GM11168 (cell line): Measurements from ENCODE around the gene ENO3.

Experiments
- in situ Hi-C: fragments of 300-500 bp; cut with MboI; formaldehyde crosslinking; loops from one replicate; pipeline ENCODE4 v1.12.0; 2022; ENCODE audit warnings: low sequenced_read_pairs; ENCODE audit not compliant: unreplicated experiment

The ENO3 gene

DNA sequence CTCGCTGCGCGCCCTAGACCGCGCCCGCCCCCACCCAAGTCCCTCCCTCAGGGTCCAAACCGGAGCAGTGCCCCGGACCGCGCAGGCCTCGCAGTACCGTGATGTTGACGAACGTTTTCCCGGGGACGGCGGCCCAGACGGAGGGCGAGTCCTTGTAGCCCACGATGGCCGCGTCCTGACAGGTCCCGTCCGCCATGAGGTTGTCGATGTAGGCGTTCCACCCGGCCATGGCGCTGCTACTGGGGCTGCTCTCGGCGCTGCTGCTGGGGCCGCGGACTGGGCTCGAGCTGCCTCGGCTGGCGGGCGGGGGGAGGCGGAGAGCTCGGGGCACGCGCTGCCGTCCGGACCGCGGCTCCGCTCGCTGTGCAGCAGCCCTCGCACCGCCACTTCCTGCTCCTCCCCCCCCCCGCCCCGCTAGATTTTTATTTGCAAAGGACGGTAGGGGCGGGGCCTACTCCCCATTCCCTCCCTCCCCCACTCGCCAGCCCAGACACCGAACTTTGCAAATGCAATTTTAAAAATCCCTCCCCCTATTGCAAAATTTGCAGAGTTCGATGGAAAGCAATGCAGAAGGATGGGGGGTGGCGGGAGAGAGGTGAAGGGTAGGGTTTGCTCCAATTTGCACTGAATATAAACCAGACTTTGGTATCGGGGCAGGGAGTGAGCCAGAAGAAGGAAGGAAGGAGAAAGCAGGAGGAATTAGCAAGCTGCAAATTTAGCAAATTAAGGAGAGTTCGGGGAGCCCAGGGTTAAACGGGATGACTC lies 2.6 kb upstream of the ENO3 start, which contains the start of gene PFN1:
TSS of gene PFN1 (minus strand) at position 365 of the 765 bp plus-strand sequence. CDS start at position 229, 136 bp downstream.
- in situ Hi-C loops = no loop called here

DNA sequence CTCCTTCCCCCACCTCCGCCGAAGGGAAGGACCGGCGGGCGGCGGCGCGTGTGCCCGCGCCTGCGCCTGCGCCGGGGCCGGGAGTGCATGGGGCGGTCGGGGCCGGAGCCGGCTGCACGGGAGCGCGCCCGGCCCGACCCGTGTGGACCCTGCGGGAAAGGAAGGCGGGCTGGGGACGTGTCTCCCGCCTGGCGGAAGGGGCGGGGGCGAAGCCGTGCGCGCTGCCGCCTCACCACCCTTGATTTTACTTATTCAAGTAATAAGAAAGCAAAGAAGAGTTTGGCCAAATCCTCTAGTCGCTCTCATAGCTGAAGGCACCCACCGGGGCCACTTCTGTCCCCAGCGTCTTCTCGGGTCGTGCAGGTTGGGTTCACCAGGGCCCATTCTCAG lies 2.0 kb upstream of the ENO3 start:
- in situ Hi-C loops = no loop called here

- in situ Hi-C loops = no loop called here
Measured at GRCh38 chr17:4949321-4950074, 1.4 kb upstream of the ENO3 start.

DNA sequence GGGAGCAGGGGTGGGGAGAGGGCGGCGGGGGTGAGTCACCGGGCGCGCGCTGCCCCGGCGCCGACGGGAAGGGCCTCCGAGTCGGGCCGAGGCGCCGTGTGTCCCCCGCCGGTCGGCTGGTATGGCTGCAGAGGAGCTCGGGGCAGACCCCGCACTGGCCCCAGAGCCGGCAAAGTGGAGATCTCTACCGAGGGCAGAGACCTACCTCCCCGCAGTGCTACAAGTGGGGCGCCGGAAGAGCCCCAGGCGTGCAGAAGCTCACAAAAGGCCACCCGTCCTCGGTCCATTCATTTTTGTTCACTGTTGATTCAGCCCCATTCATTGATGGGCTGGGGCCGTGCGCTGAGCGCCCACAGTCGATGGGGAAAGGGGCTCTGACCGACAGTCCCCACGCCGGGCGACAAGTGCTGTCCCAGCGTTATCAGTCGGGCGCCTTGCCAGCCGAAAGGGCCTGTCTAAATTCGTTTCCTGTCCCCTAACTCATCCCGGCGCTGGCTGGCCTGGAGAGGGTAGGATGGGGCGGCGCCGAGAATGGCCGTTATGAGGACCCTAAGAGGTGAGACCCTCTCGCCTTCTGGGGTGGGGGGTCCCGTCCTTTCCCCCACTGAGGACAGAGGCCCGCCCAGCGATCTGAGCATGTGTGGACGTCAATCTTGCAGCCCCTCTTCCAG lies 709 bp upstream of the ENO3 start:
- in situ Hi-C loops = no loop called here

DNA sequence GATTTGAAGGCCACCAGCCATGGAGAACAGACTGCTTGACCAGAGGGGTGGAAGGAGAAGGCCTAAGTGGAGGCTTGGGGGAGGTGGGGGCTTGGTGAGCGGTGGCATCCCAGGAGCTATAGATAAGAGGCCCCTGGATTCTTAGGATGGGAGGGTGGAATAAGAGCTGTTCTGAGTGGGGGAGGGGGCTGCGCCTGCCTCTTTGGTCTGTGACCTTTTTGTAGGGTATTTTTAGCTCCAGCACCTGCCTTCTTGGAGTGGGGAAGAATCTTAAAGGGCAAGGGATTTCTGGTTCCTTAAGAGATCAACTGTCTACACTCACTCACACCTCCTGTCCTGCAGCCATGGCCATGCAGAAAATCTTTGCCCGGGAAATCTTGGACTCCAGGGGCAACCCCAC lies 567 bp downstream of the ENO3 start:
- in situ Hi-C loops = no loop called here

- in situ Hi-C loops = no loop called here
Measured at GRCh38 chr17:4953451-4953961, 2.6 kb downstream of the ENO3 start.

GRCh38 chr17:4955091-4955490 lies 4.2 kb downstream of the ENO3 start:
- in situ Hi-C loops = no loop called here

GRCh38 chr17:4956493-4957061 lies 5.7 kb downstream of the ENO3 start:
- in situ Hi-C loops = no loop called here

GRCh38 chr17:4958102-4958501 lies 7.2 kb downstream of the ENO3 start:
- in situ Hi-C loops = no loop called here

DNA sequence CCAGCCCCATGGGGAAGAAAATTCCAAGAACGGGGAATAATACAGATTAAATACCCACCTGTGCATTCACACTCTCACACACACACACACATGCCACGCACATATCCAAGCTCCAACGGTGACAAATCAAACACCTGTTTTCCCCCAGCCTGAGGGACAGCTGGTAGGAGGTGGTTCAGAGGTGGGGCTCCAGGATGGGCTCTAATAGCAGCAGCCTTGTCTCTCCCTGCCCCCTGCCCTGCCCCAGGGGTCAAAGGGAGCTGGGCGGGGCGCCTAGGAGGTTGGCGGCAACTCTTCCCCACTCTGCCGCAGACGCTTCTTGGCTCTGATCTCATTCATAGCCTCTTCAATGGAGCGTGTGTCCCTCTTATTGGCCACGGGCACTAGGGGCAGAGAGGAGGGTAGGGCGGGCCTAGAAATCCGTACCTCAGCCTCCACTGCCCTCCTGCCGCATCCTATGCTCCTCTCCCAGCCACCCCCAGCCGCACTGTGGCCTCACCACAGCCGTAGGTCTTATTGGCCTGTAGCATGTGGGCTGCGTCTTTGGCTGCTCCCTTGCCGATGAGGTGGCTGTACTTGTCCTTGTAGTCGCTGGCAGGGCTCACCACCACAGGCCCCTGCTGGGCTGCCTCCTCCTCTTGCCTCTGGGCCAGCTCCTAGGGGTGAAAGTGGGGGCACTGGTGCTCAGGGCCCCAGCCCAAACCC lies 8.5 kb downstream of the ENO3 start:
- in situ Hi-C loops = no loop called here

DNA sequence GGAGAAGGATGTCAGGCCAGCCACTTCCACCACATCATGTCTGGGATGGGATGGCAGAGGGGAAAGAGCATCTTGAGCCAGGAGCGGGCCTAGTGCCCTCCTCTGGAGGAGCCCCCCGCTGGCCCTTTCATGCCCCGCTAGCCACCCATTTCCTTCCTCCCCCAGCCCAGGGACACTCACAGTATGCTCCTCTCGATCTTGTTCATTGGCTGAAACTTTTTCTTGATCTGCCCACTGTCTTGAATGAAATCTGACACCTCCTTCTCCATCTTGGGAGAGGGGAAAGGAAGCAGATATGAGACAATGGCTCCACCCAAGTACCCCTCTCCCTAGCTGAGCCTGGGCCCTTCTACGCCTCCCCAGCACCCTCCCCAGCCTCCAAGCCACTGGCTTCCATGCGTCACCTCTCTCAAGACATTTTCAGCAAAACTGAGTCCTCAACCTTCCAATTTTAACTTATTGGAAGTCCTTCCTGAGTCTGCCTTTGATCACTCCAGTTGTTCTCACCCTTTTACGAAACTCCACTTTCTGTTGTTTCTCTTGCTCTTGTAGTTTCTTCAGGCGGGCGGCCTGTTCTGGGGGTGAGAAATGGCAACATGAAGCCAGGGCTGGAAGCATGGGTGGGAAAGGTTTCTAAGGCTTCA lies 9.5 kb downstream of the ENO3 start:
- in situ Hi-C loops = no loop called here

- in situ Hi-C loops = no loop called here
Measured at GRCh38 chr17:4965311-4965986, 14.5 kb downstream of the ENO3 start.

DNA sequence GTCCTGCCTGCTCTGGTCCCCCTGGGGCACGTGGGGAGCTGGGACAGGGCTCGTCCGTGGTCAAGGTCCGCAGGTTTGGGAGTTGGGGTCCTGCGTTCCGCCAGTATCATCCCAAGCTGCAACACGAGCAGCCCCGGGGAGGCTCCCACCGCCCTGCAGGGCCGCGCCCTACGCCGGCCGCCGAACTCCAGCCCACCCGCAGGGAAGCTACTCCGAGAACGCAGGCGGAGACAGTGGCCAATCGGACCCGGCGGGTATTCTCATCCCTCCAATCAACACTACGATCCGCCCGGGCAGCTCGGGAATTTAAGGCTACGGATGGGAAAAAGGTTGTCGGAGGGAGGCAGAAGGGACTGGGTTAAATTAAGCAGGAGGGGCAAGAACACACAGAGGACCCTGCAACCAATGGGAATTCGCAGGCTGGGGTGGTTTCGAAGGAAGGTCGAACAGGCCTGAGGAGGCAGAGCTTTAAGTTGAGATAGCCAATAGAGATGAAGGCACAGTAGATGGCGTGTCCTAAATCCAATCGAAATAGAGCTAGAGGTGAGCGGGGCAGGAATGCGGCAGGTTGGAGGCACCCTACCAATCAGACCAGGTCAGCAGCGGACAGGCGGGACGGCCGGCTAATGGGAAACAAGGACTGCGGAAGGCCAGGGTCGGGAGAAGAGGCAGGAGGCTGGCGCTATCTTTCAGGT lies 16.1 kb downstream of the ENO3 start:
- in situ Hi-C loops = no loop called here

DNA sequence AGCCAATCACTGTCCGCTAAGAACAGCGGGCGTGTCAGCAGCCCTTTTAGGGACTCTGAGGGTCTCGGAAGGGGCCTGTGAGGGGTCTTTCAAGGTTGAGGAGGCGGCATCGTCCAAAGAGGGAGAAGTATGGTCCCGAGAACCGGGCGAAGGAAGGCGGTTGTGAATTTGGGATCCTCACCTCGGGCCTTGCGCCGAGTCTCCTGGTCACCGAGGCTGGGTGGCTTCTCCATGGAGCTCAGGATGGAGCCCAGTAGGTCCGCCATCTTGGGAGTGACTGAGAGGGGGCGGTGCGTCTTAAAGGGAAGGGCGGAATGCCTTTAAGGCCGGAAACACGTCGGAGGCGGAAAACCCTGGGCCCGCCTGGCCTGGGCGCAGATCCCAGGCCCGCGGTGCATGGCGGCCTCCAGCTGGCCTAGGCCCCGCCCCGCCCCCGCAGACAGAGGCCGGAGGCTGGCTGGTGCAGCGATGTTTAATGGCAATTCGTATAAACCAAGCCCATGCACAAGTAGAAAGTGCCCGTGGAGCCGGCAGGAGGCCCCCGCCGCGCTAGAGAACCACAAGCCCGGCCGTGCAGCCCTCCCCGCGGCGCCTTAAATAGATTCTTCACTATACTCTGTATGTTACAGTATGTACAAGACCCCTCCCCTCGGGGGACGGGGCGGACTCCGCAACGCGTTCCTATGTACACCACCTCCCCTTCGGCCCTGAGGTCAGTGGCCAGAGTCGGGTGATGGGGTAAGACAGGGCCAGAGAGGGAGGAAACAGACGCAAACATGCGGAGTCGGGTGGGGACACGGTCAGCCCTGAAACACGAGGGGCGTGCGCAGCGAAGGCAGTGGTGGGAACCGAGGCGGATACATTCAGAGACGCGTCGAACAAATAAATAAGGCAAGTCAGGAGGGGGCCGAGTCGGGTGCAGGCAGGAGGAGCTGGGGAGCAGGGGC lies 16.9 kb downstream of the ENO3 start, which contains the start of gene SPAG7:
TSS of gene SPAG7 (minus strand) at position 279 of the 947 bp plus-strand sequence. CDS start at position 266, 13 bp downstream.
- in situ Hi-C loops = no loop called here

GRCh38 chr17:4968486-4969046 lies 17.6 kb downstream of the ENO3 start:
- in situ Hi-C loops = no loop called here

GRCh38 chr17:4969047-4969550 lies 18.2 kb downstream of the ENO3 start:
- in situ Hi-C loops = no loop called here
